AG04450 (cell line): ENCODE results near the gene KCNIP4. TPM values are rescaled to one million over a fixed set of nuclear protein-coding genes. Genes with fewer than 3 reads are reported as not detected.

Source experiments
- CTCF ChIA-PET: fragments of 300-600, 350-600 bp; formaldehyde crosslinking; extraction: SDS; loops from one replicate; lab custom pipeline; 2022; ENCODE audit warnings: antibody characterized with exemption, inconsistent platforms; lab: Charles Lee
- POLR2A ChIA-PET: fragments of 350-600 bp; formaldehyde crosslinking; extraction: SDS; loops from one replicate; lab custom pipeline; 2021; ENCODE audit warnings: antibody characterized with exemption, inconsistent platforms; lab: Yijun Ruan, JAX
- DNase-seq: peaks from one replicate; pipeline ENCODE4 v3.0.0-alpha.2; 2011; ENCODE audit warnings: low read depth, low spot score
- H3K27ac ChIP-seq: one replicate; pipeline ENCODE4 v1.5.1; 2012; ENCODE audit warnings: low read depth, low read length, control low read depth
- H3K27me3 ChIP-seq: one replicate; pipeline ENCODE4 v1.6.0; 2012; ENCODE audit warnings: low read length; ENCODE audit not compliant: control insufficient read depth, insufficient read depth
- H3K4me3 ChIP-seq: 2 replicates; pipeline ENCODE4 v1.5.1; 2011; ENCODE audit warnings: mild to moderate bottlenecking, low read depth, low read length, control low read depth
- H3K9me3 ChIP-seq: 2 replicates; pipeline ENCODE4 v1.5.1; 2012; ENCODE audit warnings: low read length; ENCODE audit not compliant: control insufficient read depth, insufficient read depth
- CTCF ChIP-seq: IDR thresholded peaks from 2 replicates; pipeline ENCODE4 v1.5.1; 2011; ENCODE audit warnings: low read depth, low read length, control low read depth, inconsistent platforms
- polyA plus RNA-seq: library from polyadenylated mRNA; depleted of rRNA; stranded (reverse); fragments of >200 nt; gene quantifications from 2 replicates; pipeline ENCODE4 v1.2.3, GENCODE V29; 2011

The KCNIP4 gene
- polyA plus RNA-seq, 1 experiment: not detected

- Histone ChIP-seq H3K27ac (no peak overlapping the region), H3K4me3 (no peak overlapping the region), H3K9me3 (peaks cover 12% of the 10 kb centered on the region; the same call in 1 of the 2 replicates), H3K27me3 (no peaks in the 10 kb centered on the region)
- CTCF ChIA-PET: no interaction called here
- DNase-seq: no peak
- TF ChIP-seq CTCF: no peak
- POLR2A ChIA-PET: no interaction called here
Measured at GRCh38 chr4:21202959-21203358, 745.6 kb downstream of the KCNIP4 start.

GRCh38 chr4:21198683-21199082, 749.9 kb downstream of the KCNIP4 start:
- Histone ChIP-seq H3K27me3 (no peaks in the 10 kb centered on the region), H3K9me3 (peaks cover 13% of the 10 kb centered on the region), H3K27ac (no peak overlapping the region), H3K4me3 (no peak overlapping the region)
- TF ChIP-seq CTCF: no peak
- DNase-seq: no peak
- ChIA-PET CTCF (no interaction called here), POLR2A (no interaction called here)

GRCh38 chr4:21195682-21196081, 752.9 kb downstream of the KCNIP4 start:
- ChIA-PET POLR2A (no interaction called here), CTCF (no interaction called here)
- peaks cover 15% of the 10 kb centered on the region for H3K9me3 ChIP-seq
- TF ChIP-seq CTCF: no peak
- DNase-seq: no peak
- H3K27ac ChIP-seq: no peak overlapping the region
- no peaks in the 10 kb centered on the region for H3K27me3 ChIP-seq
- no peak overlapping the region for H3K4me3 ChIP-seq

- CTCF ChIA-PET: no interaction called here
- Histone ChIP-seq H3K4me3 (no peak overlapping the region), H3K27ac (no peak overlapping the region), H3K9me3 (peaks cover 12% of the 10 kb centered on the region), H3K27me3 (no peaks in the 10 kb centered on the region)
- no peak for DNase-seq
- no peak for TF ChIP-seq CTCF
- POLR2A ChIA-PET: no interaction called here
Measured at GRCh38 chr4:21192367-21192766, 756.2 kb downstream of the KCNIP4 start.

GRCh38 chr4:21191317-21191716, 757.3 kb downstream of the KCNIP4 start:
- no peaks in the 10 kb centered on the region for H3K27me3 ChIP-seq
- POLR2A ChIA-PET: no interaction called here
- H3K4me3 ChIP-seq: no peak overlapping the region
- no peak for DNase-seq
- peaks cover 16% of the 10 kb centered on the region for H3K9me3 ChIP-seq
- TF ChIP-seq CTCF: no peak
- CTCF ChIA-PET: no interaction called here
- no peak overlapping the region for H3K27ac ChIP-seq
